KOPT-K1 (cell line): ENCODE measurements around the gene PPIL6.

Experiments used
- H3K27ac ChIP-seq: fragments of 200-600 bp; sonication (generic); 2 replicates; pipeline ENCODE4 v1.5.1; 2016; ENCODE audit warnings: antibody characterized with exemption, mild to moderate bottlenecking, low read depth, low read length; ENCODE audit not compliant: poor library complexity, severe bottlenecking
- H3K36me3 ChIP-seq: fragments of 200-600 bp; sonication (generic); 2 replicates; pipeline ENCODE4 v1.5.1; 2017; ENCODE audit warnings: antibody characterized with exemption, mild to moderate bottlenecking, low read length, moderate library complexity; ENCODE audit not compliant: insufficient read depth
- H3K9me3 ChIP-seq: fragments of 200-600 bp; sonication (generic); 2 replicates; pipeline ENCODE4 v1.5.1; 2017; ENCODE audit warnings: antibody characterized with exemption, low read length, mild to moderate bottlenecking; ENCODE audit not compliant: insufficient read depth, poor library complexity, severe bottlenecking

Gene PPIL6

GRCh38 chr6:109440331-109441068 lies at the start of gene PPIL6, which contains the start of gene SMPD2:
PPIL6 (minus strand) TSS chr6:109440628; CDS start chr6:109440590, 38 bp downstream.
SMPD2 (plus strand) TSS chr6:109440724; CDS start chr6:109441122, 398 bp downstream.
- H3K9me3 ChIP-seq: no peaks in the 10 kb centered on the region
- peak within 1 kb of the TSS; percentile 87 for H3K27ac ChIP-seq
- peaks cover 38% of the 10 kb centered on the region for H3K36me3 ChIP-seq

DNA sequence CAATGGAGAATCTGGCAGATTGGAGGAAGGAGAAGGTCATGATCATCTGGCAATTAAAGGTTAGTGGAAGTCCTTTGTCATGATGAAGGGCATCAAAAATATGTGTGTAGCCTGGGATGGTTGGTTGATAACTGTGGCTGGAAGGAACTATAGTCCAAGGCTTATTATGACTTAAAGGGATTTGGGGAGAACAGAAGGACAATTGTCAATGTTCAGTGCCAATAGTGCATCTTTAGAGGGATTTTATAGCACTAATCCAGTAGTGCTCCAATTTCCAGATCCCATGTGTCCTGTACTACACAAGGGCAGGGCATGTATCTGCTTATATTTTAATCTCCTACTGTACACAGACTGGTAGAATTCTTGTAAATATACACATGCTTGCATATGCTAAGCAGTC lies 47.6 kb upstream of the PPIL6 start:
- Histone ChIP-seq H3K9me3 (no peaks in the 10 kb centered on the region), H3K36me3 (no peaks in the 10 kb centered on the region), H3K27ac (no peak overlapping the region)

DNA sequence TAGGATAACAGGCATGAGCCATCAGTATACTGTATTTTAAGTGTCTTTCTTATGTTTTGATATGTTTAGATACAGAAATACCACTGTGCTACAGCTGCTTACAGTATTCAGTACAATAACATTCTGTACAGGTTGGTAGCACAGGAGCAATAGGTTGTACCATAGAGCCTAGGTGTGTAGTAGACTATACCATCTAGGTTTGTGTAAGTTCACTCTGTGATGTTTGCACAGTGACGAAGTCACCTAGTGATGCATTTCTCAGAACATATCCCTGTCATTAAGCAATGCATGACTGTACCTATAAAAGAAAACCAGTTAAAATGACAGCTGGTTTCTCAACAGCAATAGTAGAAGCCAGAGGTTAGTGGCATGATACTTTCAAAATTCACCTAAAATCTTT lies 45.6 kb upstream of the PPIL6 start:
- H3K27ac ChIP-seq: no peak overlapping the region
- no peaks in the 10 kb centered on the region for H3K9me3 ChIP-seq
- peaks cover 8% of the 10 kb centered on the region for H3K36me3 ChIP-seq

- H3K9me3 ChIP-seq: no peaks in the 10 kb centered on the region
- peaks cover 15% of the 10 kb centered on the region for H3K36me3 ChIP-seq
- H3K27ac ChIP-seq: no peak overlapping the region
Observed at GRCh38 chr6:109485266-109485935, 45.0 kb upstream of the PPIL6 start.

GRCh38 chr6:109484122-109484521 lies 43.7 kb upstream of the PPIL6 start:
- peaks cover 28% of the 10 kb centered on the region for H3K36me3 ChIP-seq
- no peak overlapping the region for H3K27ac ChIP-seq
- no peaks in the 10 kb centered on the region for H3K9me3 ChIP-seq

DNA sequence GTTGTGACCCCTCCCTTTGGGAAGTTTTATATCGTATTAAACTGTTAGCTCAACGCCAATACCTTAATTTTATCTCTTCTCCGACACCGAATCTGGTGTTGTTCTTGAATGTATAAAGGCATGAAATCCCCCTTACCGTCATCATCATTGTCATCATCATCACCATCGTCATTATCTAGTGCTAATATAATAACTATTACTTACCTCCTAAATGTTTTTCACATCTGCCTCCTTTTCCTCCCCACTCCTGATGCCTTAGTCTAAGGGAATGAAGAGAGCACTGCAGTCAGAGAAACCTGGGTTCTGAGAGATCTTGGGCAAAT lies 43.3 kb upstream of the PPIL6 start:
- Histone ChIP-seq H3K36me3 (peaks cover 32% of the 10 kb centered on the region), H3K9me3 (no peaks in the 10 kb centered on the region), H3K27ac (no peak overlapping the region)

DNA sequence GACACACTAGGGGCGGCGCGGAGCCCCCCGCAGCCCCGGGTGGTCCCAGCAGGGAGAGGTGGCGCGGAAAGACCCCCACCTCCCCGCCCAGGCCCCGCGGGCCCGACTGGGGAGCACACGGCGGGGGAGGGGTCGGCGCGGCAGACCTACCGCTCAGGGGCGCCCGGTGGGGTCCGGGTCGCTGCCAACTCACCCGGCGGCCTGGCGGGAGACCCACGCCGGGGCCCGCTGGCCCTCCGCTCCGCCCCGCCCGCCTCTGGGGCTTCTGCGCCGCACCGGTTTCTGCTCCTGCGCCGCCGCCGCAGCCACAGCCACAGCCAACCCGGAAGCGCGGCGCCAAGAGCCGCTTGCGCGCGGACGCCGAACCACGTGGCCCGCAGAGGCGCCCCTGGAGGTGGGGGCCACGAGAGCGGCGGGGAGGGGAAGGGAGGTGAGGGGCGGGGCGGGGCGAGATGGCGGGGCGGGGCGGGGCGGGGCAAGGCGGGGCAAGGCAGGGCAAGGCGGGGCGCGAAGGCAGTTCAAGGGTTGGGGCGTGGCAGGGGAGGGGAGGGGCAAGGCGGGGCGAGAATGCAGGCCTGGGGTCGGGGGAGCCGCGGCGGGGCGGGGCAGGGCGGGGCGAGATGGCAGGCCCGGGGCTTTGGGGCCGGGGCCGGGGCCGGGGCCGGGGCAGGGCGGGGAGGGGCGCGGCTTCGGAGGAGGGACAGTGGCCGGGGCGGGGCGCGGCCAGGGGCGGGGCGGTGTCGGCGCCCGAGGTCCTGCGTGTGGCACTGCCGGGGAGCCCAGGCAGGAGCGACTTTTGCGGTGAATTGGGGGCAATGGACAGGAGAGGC lies 42.7 kb upstream of the PPIL6 start, which contains the start of gene ZBTB24:
Gene ZBTB24, minus strand, starts transcription at position 315 of the 830 bp plus-strand sequence. CDS start 1,193 bp downstream, outside the sequence.
- Histone ChIP-seq H3K36me3 (peaks cover 38% of the 10 kb centered on the region), H3K9me3 (no peaks in the 10 kb centered on the region), H3K27ac (peak within 1 kb of the TSS; percentile 78)

DNA sequence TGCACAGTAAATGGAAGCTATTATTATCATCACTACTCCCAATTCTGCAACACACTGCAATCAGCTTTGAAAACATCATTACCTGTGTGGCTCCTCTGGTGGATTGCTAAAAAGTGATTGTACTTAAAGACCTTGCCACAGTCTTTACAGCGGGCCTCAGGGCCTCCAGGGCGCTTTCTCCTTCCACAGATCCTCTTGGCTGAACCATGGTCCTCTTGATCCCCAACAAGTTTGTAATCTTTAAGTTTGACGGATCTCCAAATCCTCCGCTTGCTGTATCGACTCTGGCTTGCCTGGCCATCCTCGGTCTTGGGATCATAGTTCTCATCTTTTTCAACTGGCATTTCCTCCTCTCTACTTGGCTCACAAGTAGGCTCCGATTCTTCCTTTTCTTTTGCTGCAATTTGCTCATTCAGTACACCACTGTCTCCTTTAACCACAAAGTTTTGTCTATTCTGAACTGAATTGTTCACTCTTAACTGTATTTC lies 40.6 kb upstream of the PPIL6 start:
- H3K27ac ChIP-seq: no peak overlapping the region
- H3K9me3 ChIP-seq: no peaks in the 10 kb centered on the region
- H3K36me3 ChIP-seq: peaks cover 59% of the 10 kb centered on the region

DNA sequence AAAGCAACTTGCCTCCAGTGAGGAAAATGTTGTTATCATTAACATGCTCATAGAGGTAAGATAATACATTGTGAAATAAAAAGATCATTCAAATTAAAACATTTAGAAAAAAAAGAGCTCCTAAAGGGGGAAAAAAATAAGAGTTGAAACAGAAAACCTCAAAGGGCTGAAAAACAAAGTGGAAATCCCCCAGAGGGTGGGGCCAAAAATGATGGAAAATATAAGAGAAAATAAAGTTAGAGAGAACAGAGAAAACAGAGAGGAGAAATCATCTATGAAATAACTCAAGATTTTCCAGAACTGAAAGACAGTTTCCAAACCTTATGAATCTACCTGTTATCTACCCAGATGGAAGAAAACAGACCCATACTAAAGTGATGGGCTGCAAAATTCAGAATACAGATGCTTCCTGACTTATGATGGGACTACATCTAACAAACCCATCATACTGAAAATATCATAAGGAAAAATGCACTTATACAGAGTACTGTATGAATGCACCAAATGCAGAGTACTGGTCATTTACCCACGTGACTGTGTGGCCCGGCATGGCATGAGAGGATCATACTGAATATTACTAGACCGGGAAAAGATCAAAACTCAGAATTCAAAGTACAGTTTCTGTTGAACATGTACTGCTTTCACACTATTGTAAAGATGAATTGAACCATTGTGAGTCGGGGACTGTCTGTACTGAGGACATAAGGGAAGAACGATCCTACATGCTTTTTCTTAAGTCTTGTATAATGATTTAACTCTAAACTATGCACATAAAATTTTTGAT lies 38.6 kb upstream of the PPIL6 start:
- no peaks in the 10 kb centered on the region for H3K9me3 ChIP-seq
- peaks cover 79% of the 10 kb centered on the region for H3K36me3 ChIP-seq
- H3K27ac ChIP-seq: no peak overlapping the region

DNA sequence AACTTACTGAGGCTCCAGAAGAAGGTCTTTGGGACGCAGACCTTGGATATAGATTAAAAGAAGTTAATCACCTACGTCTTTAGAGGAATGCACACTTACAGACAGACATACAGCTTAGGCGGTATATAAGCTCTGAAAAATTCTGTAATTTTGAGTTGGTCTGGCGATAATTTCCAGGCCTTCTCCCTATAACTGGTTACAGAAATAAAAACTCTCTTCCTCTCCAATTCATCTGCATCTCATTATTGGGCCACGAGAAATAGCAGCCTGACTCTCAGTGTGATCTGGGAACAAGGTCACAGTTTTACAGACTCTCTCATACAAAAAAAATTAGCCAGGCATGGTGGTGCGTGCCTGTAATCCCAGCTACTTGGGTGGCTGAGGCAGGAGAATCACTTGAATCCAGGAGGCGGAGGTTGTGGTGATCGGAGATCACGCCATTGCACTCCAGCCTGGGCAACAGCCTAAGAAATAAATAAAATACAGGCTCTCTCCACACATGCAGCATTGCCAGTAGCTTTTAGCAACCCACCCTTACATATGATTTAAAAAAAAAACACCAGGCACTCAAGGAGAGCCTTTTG lies 37.9 kb upstream of the PPIL6 start:
- Histone ChIP-seq H3K9me3 (no peaks in the 10 kb centered on the region), H3K27ac (no peak overlapping the region), H3K36me3 (peaks cover 86% of the 10 kb centered on the region)

DNA sequence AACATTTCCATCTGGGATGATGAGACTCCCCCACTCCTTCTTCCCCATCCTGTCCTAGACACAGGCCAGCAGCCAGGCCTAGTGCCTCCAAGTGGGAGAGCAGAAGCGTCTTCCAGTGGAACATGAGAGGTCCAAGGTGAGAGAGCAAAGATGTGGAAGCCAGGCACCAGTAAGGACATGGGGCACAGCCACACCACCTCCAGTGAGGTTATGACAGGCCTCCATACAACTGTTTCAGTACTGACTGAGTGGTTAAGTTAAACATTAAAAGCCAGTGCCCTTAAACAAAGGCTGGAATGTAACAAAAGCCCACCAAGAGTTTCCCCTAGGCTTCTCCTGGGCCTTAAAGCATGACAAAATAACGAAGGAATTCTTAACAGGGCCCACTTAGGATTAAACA lies 37.3 kb upstream of the PPIL6 start:
- H3K36me3 ChIP-seq: peaks cover 92% of the 10 kb centered on the region
- no peaks in the 10 kb centered on the region for H3K9me3 ChIP-seq
- H3K27ac ChIP-seq: no peak overlapping the region

DNA sequence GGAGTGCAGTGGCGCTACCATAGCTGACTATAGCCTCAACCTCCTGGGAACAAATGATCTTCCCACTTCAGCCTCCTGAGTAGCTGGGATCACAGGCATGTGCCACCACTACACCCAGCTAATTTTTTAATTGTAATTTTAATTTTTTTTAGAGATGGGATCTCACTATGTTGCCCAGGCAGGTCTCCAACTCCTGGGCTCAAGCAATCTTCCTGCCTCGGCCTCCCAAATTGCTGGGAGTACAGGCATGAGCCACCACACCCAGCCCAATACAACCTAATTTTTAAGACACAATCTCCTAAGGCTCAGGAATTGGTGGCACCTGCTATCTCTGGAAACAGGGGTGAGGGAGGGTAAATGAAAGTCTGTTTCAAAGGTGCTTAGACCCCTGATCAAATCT lies 36.8 kb upstream of the PPIL6 start:
- Histone ChIP-seq H3K36me3 (peaks cover 97% of the 10 kb centered on the region), H3K27ac (no peak overlapping the region), H3K9me3 (no peaks in the 10 kb centered on the region)

GRCh38 chr6:109475625-109476024 lies 35.2 kb upstream of the PPIL6 start:
- H3K27ac ChIP-seq: no peak overlapping the region
- no peaks in the 10 kb centered on the region for H3K9me3 ChIP-seq
- peaks cover 100% of the 10 kb centered on the region for H3K36me3 ChIP-seq

DNA sequence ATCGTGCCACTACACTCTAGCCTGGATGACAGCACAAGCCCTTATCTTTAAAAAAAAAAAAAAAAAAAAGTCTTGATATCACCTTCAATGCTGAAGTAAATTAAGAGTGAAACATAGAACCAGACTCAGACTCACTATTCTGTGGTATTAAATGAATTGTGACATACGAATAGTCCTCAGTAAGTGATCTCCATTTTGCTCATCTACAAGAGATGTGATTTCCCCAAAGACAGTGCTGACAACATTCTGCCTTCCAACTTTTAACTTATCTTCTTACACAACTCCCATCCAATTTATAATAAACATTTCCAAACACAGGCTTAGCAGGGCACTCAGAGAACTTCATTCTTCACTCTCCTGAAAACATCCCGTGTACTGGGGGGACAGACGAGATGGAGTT lies 34.6 kb upstream of the PPIL6 start:
- Histone ChIP-seq H3K36me3 (peaks cover 100% of the 10 kb centered on the region), H3K27ac (no peak overlapping the region), H3K9me3 (no peaks in the 10 kb centered on the region)
